Astrocyte (in vitro differentiated cells and primary cell): ENCODE measurements around the gene CARD10. TPM values are rescaled to one million over a fixed set of nuclear protein-coding genes. Genes with fewer than 3 reads are reported as not detected.

Experiments used
- DNase-seq: peaks from one replicate; pipeline ENCODE4 v3.0.0-alpha.2; 2010; ENCODE audit warnings: low read depth
- FAIRE-seq: peaks from 2 replicates; lab custom pipeline; 2011; peaks lifted over from hg19 to GRCh38; lab: Jason Lieb, UNC
- H2AFZ ChIP-seq: 2 replicates; pipeline ENCODE4 v1.6.0; 2012; ENCODE audit warnings: low read depth, low read length, inconsistent platforms
- H3K27ac ChIP-seq: 2 replicates; pipeline ENCODE4 v1.5.1; 2011; ENCODE audit warnings: low read depth, low read length, inconsistent platforms
- H3K27me3 ChIP-seq: 2 replicates; pipeline ENCODE4 v1.6.0; 2011; ENCODE audit warnings: low read length, inconsistent platforms; ENCODE audit not compliant: insufficient read depth
- H3K36me3 ChIP-seq: 2 replicates; pipeline ENCODE4 v1.5.1; 2011; ENCODE audit warnings: low read length, inconsistent platforms; ENCODE audit not compliant: insufficient read depth
- H3K4me1 ChIP-seq: 2 replicates; pipeline ENCODE4 v1.5.1; 2011; ENCODE audit warnings: low read length, inconsistent platforms; ENCODE audit not compliant: insufficient read depth
- H3K4me2 ChIP-seq: 2 replicates; pipeline ENCODE4 v1.6.0; 2012; ENCODE audit warnings: low read length, inconsistent platforms
- H3K4me3 ChIP-seq: 2 replicates; pipeline ENCODE4 v1.5.1; 2011; ENCODE audit warnings: low read depth, mild to moderate bottlenecking, low read length, inconsistent platforms; ENCODE audit not compliant: insufficient read depth
- H3K79me2 ChIP-seq: 2 replicates; pipeline ENCODE4 v1.6.0; 2012; ENCODE audit warnings: mild to moderate bottlenecking, low read length, inconsistent platforms; ENCODE audit not compliant: insufficient read depth
- H3K9ac ChIP-seq: 2 replicates; pipeline ENCODE4 v1.6.0; 2012; ENCODE audit warnings: mild to moderate bottlenecking, low read length, inconsistent platforms
- H3K9me3 ChIP-seq: 2 replicates; pipeline ENCODE4 v1.5.1; 2012; ENCODE audit warnings: low read depth, mild to moderate bottlenecking, low read length, inconsistent platforms; ENCODE audit not compliant: insufficient read depth
- H4K20me1 ChIP-seq: 2 replicates; pipeline ENCODE4 v1.6.0; 2012; ENCODE audit warnings: low read length, inconsistent platforms; ENCODE audit not compliant: insufficient read depth
- H3K27ac Mint-ChIP-seq: one replicate; pipeline ENCODE4 v1.8.0; 2021; ENCODE audit warnings: mild to moderate bottlenecking, mixed read lengths; ENCODE audit not compliant: unreplicated experiment
- H3K27me3 Mint-ChIP-seq: one replicate; pipeline ENCODE4 v1.8.0; 2021; ENCODE audit warnings: low read depth, mixed read lengths; ENCODE audit not compliant: unreplicated experiment
- H3K36me3 Mint-ChIP-seq: one replicate; pipeline ENCODE4 v1.8.0; 2021; ENCODE audit warnings: low read depth, mixed read lengths; ENCODE audit not compliant: unreplicated experiment
- H3K4me1 Mint-ChIP-seq: one replicate; pipeline ENCODE4 v1.8.0; 2021; ENCODE audit warnings: low read depth, mixed read lengths; ENCODE audit not compliant: unreplicated experiment
- H3K4me3 Mint-ChIP-seq: one replicate; pipeline ENCODE4 v1.8.0; 2021; ENCODE audit warnings: mild to moderate bottlenecking, moderate library complexity, mixed read lengths; ENCODE audit not compliant: unreplicated experiment
- H3K9me3 Mint-ChIP-seq: one replicate; pipeline ENCODE4 v1.8.0; 2021; ENCODE audit warnings: mild to moderate bottlenecking, mixed read lengths; ENCODE audit not compliant: unreplicated experiment
- CTCF ChIP-seq: IDR thresholded peaks from 2 replicates; pipeline ENCODE4 v1.5.1; 2011; ENCODE audit warnings: low read depth, mild to moderate bottlenecking, inconsistent platforms, low read length, moderate library complexity; ENCODE audit not compliant: insufficient read depth
- EZH2 ChIP-seq: IDR thresholded peaks from 2 replicates; pipeline ENCODE4 v1.6.1; 2012; ENCODE audit warnings: mild to moderate bottlenecking, low read length, inconsistent platforms; ENCODE audit not compliant: insufficient read depth
- total RNA-seq: library from RNA; stranded (reverse); gene quantifications from 2 replicates; pipeline ENCODE4 v1.2.1, GENCODE V29; 2021

The CARD10 gene
- total RNA-seq, 1 donor from 2014 or later: 22.6 TPM

DNA sequence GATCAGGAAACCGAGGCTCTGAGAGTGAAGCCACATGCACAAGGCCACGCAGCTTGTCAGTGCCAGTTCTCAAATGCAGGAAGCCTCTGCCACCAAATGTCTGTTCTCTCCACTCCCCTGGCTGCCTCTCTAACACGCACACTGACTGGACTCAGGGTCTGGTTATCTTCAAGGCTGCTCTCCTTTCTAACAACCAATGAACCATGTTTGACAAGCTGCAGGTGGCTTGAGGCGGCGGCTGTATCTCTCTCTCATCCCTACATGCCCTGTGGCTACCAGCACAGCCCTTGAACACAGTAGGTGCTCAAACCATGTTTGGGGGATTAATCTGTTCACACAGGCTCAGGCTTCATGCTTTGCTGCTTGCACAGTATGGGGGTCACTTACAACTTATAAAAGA, 56.8 kb downstream of the CARD10 start:
- H3K27ac ChIP-seq: no peak overlapping the region
- no peak overlapping the region for H3K4me2 ChIP-seq
- DNase-seq (no peak), FAIRE-seq (no peak)
- no peak overlapping the region for H3K4me3 Mint-ChIP-seq
- H3K9me3 Mint-ChIP-seq: no peaks in the 10 kb centered on the region
- H3K27ac Mint-ChIP-seq: no peak overlapping the region
- H3K4me3 ChIP-seq: no peak overlapping the region
- H3K9me3 ChIP-seq: no peaks in the 10 kb centered on the region
- TF ChIP-seq EZH2 (no peak), CTCF (no peak)
- no peak overlapping the region for H2AFZ ChIP-seq
- no peaks in the 10 kb centered on the region for H3K79me2 ChIP-seq
- no peaks in the 10 kb centered on the region for H3K36me3 Mint-ChIP-seq
- no peaks in the 10 kb centered on the region for H3K36me3 ChIP-seq
- no peaks in the 10 kb centered on the region for H4K20me1 ChIP-seq
- peaks cover 3% of the 10 kb centered on the region for H3K4me1 ChIP-seq
- peaks cover 42% of the 10 kb centered on the region for H3K27me3 Mint-ChIP-seq
- H3K9ac ChIP-seq: no peak overlapping the region
- peaks cover 20% of the 10 kb centered on the region for H3K27me3 ChIP-seq
- no peaks in the 10 kb centered on the region for H3K4me1 Mint-ChIP-seq

- Histone ChIP-seq H3K9ac (no peak overlapping the region), H3K27me3 (peaks cover 15% of the 10 kb centered on the region), H3K4me3 (no peak overlapping the region), H3K36me3 (no peaks in the 10 kb centered on the region), H3K79me2 (no peaks in the 10 kb centered on the region), H3K27ac (no peak overlapping the region), H2AFZ (no peak overlapping the region), H3K9me3 (no peaks in the 10 kb centered on the region), H4K20me1 (no peaks in the 10 kb centered on the region), H3K4me2 (no peak overlapping the region), H3K4me1 (peaks cover 3% of the 10 kb centered on the region)
- Mint-ChIP-seq H3K4me1 (peaks cover 2% of the 10 kb centered on the region), H3K4me3 (no peak overlapping the region), H3K9me3 (no peaks in the 10 kb centered on the region), H3K36me3 (no peaks in the 10 kb centered on the region), H3K27ac (no peak overlapping the region), H3K27me3 (peaks cover 43% of the 10 kb centered on the region)
- FAIRE-seq (no peak), DNase-seq (no peak)
- TF ChIP-seq CTCF (no peak), EZH2 (no peak)
These were observed 57.3 kb downstream of the CARD10 start for GRCh38 chr22:37461961-37462360.

DNA sequence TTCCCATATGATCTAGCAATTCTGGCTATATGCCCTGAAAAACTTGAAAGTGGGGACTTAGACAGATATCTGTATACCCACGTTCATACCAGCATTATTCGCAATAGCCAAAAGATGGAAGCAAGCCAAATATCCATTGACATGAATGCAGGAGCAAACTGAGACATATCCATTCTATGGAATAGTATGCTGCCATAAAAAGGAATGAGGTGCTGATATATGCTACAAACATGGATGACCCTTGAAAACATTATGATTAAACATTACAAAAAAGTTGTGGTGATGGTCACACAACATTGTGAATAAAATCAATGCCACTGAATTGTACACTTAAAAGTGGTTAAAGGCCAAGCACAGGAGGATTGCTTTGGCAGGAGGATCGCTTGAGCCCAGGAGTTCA, 58.5 kb downstream of the CARD10 start:
- no peak overlapping the region for H3K9ac ChIP-seq
- H3K4me2 ChIP-seq: no peak overlapping the region
- no peaks in the 10 kb centered on the region for H3K9me3 ChIP-seq
- H3K4me3 Mint-ChIP-seq: no peak overlapping the region
- TF ChIP-seq CTCF (no peak), EZH2 (no peak)
- H3K27me3 Mint-ChIP-seq: peaks cover 37% of the 10 kb centered on the region
- H3K27ac ChIP-seq: no peak overlapping the region
- H3K79me2 ChIP-seq: no peaks in the 10 kb centered on the region
- no peaks in the 10 kb centered on the region for H4K20me1 ChIP-seq
- peaks cover 9% of the 10 kb centered on the region for H3K4me1 ChIP-seq
- H3K4me1 Mint-ChIP-seq: peaks cover 10% of the 10 kb centered on the region
- H2AFZ ChIP-seq: no peak overlapping the region
- H3K36me3 ChIP-seq: no peaks in the 10 kb centered on the region
- H3K27me3 ChIP-seq: peaks cover 15% of the 10 kb centered on the region
- no peak for DNase-seq
- H3K27ac Mint-ChIP-seq: no peak overlapping the region
- no peak overlapping the region for H3K4me3 ChIP-seq
- FAIRE-seq: no peak
- no peaks in the 10 kb centered on the region for H3K9me3 Mint-ChIP-seq
- H3K36me3 Mint-ChIP-seq: no peaks in the 10 kb centered on the region
